ENCODE data around the gene RHEB.
A peak's percentile ranks its signal among the peaks of the same experiment; 100 is the strongest.
"Not testable (repeated sequence)": the region's sequence is repeated elsewhere in the genome, so short reads cannot be mapped to it uniquely, and the experiment has no call there.

The RHEB gene

GRCh38 chr7:151524845-151525244 is 5.2 kb upstream of the RHEB start:
- no peak for DNase-seq

GRCh38 chr7:151524331-151524730 is 4.6 kb upstream of the RHEB start:
- DNase-seq: no peak

DNA sequence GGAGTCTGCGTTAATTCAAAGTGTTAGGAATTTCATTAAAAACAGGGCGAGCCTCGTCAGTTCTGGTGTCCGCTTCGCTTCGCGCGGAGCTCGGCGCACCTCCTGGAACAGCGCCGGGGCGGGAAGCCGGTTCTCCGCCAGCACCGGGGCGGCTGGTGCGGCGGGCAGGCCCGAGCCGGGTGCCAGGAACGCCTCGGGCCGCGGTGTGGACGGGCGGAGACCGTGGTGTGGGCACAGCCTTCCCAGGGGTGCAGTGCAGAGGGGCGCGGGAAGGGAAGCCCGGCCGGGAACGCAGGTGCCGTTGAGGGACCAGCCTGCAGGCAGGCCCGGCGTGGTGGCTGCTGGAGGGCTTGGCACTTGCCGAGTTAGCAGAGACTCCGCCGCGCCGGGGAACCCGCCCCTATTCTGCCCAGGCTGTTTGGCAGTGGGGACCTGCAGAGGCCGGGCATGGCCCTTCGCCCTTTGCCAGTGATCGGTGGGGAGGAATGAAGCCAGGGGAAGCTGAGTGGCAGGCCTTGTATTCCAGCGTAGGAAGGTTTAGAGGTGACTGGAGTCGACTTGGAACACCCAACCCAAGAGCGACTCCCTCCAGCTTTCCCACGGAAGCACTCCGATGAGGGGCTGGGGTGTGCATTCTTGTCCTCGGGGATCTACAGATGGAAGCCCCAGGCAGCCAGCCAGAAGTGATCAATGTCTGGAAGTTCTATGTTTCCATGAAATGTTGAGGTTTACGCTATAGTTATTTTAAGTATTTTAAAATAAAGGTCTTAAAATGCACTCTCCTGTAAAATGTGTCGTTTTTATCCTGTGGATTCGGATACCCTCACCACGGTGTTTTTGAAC is 945 bp upstream of the RHEB start:
- DNase-seq: no peak

- not testable (repeated sequence) for DNase-seq
Measured at GRCh38 chr7:151518947-151519764, 539 bp downstream of the RHEB start.

- peak; percentile 41 for DNase-seq
Measured at GRCh38 chr7:151518105-151518946, 1.4 kb downstream of the RHEB start.

DNA sequence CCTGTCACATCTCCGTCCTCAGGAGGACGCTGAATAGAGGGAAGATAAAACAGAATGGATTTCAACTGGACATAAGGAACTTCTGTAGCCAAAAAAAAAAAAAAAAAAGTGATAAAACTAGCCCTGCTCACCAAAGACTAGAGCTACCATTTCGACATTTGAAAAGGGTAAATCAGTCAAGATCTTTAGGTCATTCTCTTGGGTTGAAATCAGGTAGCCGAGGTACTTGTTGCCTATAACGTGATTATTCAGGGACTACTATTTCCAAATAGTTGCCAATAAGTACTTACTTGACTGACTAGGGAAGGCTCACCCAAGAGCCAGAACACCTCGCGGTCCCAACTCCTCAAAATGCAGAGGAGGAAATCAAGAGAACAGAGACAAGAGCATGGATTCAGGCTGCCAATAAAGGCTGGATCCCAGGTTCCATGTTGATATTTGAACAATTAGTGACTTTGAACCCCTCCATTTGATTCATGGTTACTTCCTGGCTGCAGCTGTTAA is 2.0 kb downstream of the RHEB start:
- DNase-seq: no peak

DNA sequence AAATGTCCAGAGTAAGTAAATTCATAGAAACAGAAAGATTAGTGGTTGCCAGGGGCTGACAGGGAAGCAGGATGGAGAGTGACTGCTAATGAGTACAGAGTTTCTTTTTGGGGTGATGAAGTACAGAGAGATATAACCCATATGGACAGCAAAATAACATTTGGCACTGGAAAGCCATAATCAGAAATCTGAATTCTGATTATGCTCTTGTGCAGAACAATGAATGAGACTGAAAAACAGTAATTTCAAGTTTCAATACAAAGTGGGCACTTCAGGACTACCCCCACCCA is 4.5 kb downstream of the RHEB start:
- DNase-seq: no peak

GRCh38 chr7:151514461-151515275 is 5.0 kb downstream of the RHEB start:
- DNase-seq: no peak

GRCh38 chr7:151513133-151513532 is 6.6 kb downstream of the RHEB start:
- no peak for DNase-seq

DNA sequence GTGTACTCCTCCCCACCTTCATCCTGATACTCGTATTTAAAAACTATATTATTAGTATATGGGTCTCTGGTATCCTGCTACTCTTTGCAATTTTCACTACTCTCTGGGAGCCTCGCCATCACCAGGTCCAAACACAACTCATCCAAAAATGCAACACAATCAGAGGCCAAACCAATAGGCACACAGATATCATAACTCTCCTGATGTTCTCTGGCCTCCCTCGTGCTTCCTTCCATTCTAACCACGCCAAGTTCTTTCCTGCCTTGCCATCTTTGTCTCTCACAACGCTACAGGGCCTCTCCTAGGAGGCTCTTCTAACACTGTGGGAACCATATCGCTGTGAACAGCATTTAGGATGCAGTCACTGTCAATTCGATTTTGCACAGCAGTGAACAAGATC is 7.3 kb downstream of the RHEB start:
- DNase-seq: no peak

GRCh38 chr7:151511946-151512345 is 7.7 kb downstream of the RHEB start:
- no peak for DNase-seq

DNA sequence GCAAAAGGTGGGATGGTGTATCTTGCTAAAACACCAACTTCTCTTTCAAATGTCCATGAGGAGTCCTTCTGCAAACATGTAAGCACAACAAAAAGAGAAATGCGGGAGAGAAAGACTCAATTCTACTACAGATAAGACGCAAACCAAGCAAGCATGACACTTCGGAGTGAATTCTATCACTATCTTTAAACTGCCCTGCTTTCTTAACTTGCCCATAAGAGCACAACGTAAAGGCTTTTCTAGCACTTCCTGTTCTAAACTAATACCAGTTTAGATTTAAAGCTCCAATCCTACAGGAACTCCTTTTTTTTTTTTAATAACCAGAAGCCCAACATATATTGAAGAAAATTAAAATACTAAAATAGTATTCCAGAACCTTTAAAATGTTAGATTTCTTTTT is 8.4 kb downstream of the RHEB start:
- DNase-seq: no peak

DNA sequence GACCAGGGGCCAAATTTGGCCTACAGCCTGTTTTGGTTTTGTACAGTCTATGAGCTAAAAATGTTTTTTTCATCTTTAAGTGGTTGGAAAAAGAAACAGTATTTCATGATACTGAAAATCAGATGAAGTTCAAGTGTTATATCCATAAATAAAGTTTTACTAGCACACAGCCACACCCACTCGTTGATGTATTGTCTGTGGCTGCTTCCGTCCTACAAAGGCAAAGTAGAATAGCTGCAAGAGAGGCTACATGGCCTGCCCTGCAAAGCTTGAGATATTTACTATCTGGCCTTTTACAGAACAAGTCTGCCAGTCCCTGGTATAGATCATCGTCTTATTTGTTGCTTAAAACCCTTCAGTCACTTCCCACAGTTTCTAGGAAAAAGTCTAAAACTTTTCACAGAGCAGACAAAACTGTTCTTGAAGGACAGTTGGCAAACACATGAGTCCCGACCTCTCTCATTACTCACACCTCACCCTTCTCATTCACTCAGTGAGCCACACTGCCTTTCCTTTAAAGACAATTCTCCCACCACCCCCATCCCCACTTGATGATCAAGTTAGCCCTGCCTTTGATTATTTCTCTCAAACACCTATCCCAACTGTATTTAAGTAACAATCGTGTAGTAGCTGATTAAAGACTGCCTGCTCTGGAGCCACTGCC is 9.9 kb downstream of the RHEB start:
- no peak for DNase-seq

- DNase-seq: no peak
Measured at GRCh38 chr7:151508991-151509390, 10.7 kb downstream of the RHEB start.

DNA sequence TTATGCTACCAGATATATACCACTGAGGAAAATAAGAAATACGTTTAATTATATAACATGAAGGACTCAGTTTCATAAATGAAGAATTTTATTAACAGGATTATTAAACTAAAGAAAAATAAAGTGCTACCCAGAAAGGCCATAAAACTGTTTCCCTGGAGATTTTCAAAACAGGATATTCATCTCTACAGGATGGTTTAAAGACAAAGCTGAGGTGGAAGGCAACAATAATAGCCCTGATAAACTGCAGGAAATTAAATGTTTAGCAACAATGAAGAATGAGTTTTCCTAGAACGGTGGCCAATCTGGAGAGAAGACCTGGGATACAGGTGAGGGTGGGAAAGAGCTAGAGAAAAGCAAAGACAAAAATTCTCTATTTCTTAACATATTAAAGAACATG is 11.9 kb downstream of the RHEB start:
- DNase-seq: no peak

DNA sequence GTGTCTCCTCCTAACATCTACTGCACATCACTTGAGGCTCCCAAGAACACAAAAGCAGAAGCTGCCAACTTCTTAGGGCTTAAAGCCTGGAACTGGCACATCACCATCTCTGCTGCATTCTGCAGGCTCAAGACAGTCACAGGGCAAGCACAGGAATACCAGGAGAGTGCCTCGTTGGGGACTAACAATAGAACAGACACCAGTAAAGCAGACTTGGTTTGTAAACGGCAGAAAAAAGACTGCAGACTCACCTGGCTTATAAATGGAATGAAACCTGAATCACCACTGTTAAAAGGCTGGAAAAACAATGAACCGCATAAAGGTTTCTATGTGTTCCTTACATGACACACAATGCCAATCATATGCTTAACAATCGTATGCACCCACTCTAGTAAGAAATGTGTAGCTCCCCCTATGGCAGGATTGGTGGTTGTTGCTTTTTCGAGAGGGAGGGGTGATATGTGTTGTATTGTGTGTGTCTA is 12.8 kb downstream of the RHEB start:
- no peak for DNase-seq

DNA sequence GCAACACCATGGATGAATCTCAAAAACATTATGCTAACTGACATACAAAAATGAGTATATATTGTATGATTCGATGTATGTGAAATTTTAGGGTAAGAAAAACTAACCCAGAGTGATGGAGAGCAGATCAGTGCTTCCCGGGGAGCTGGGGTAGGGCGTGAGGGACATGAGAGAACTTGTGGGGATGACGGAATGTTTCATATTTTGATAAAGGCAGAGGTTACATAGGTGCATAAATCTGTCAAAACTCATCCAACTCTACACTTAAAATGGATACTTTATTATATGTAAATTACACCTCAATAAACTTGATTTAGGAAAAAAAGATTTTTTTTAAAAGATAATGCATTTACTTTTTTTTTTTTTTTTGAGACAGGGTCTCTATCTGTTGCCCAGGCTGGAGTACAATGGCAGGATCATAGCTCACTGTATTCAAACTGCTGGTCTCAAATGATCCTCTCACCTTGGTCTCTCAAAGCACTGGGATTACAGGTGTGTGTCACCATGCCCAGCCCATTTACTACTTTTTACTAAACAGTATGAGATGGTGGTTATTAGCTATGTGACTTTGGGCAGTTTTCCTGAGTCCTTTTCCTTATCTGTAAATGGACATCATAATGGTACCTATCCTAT is 13.7 kb downstream of the RHEB start:
- no peak for DNase-seq

- DNase-seq: no peak
Measured at GRCh38 chr7:151505433-151505832, 14.3 kb downstream of the RHEB start.

- no peak for DNase-seq
Measured at GRCh38 chr7:151504715-151505326, 14.9 kb downstream of the RHEB start.

- no peak for DNase-seq
Measured at GRCh38 chr7:151503902-151504714, 15.6 kb downstream of the RHEB start.
